ENCODE measurements around the gene APPBP2. TPM values are rescaled to one million over a fixed set of nuclear protein-coding genes. Genes with fewer than 3 reads are reported as not detected.

Gene APPBP2
- polyA plus RNA-seq, 1 of the 3 experiments (the other 2 are of a cell fraction), result 7.6 TPM

DNA sequence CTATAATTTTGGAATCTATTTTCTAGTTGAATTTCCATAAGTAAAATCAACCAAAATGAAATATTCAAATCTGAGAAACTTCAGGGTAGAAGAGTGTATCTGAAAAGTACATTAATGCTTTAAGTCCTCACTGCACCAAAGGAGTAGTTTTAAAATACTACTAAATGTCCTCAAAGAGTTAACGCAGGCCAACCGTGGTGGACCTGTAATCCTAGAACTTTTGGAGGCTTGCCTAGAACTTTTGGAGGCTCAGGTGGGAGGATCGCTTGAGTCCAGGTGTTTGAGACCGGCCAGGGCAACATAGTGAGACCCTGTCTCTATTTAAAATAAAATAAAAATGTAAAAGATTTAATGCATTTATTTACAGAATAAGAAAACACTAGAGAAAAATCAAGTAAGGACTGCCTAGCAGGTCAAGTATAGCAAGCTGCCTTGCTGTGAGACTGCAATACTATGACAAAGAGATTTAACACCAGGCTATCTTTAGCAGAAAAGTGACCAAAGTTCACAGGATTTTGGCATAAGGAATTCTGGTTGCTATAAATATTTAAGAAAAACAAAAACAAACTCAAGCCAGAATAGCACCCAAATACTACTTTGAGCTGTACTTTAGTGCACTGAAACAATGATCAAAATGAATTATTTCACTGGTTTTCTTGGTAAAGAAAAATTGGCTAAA is 62.7 kb downstream of the APPBP2 start:
- Histone ChIP-seq H3K79me2 (ENCODE audit: insufficient read depth) (peaks cover 30% of the 10 kb centered on the region), H3K27ac (ENCODE audit: low read depth in 2 of 2, low read length in 1 of 2) (no peak overlapping the region), H3K9me3 (no peaks in the 10 kb centered on the region), H3K4me2 (no peak overlapping the region), H3K27me3 (ENCODE audit: insufficient read depth) (no peaks in the 10 kb centered on the region), H3K9me2 (no peaks in the 10 kb centered on the region), H3K4me1 (ENCODE audit: control insufficient read depth in 1 of 2, insufficient read depth in 2 of 2, low read depth in 1 of 2, low read length in 1 of 2) (peaks cover 0 to 1% of the 10 kb centered on the region in 2 experiments; a peak in 1 of 4 replicates), H3K9ac (no peak overlapping the region), H3F3A (replicated peaks; ENCODE audit: insufficient read depth) (peaks cover 2% of the 10 kb centered on the region), H2AFZ (ENCODE audit: low read depth) (no peak overlapping the region), H3K36me3 (replicated peaks in 1 of 2; ENCODE audit: control insufficient read depth in 1 of 2, insufficient read depth in 2 of 2, low read length in 1 of 2) (peaks cover 70 to 94% of the 10 kb centered on the region in 2 experiments), H4K20me1 (ENCODE audit: insufficient read depth) (no peaks in the 10 kb centered on the region), H3K4me3 (ENCODE audit: low read depth in 2 of 2, low read length in 1 of 2) (no peak overlapping the region)
- CTCF ChIA-PET, result interaction anchor here (1.2 to 2.1 kb wide), 2 partner anchors 11 to 176 kb away, joined by 3 to 5 read pairs; no protein-coding TSS in a partner anchor
- TF ChIP-seq TEAD4 (IDR thresholded peaks at IDR 0.05; ENCODE audit: borderline replicate concordance, insufficient read depth), result no peak
- POLR2A ChIA-PET, result no interaction called here
- DNase-seq, result no peak
- WGBS (ENCODE audit: low lambda C conversion rate), result 91% methylated on average over 4 of the region's 4 CpGs

DNA sequence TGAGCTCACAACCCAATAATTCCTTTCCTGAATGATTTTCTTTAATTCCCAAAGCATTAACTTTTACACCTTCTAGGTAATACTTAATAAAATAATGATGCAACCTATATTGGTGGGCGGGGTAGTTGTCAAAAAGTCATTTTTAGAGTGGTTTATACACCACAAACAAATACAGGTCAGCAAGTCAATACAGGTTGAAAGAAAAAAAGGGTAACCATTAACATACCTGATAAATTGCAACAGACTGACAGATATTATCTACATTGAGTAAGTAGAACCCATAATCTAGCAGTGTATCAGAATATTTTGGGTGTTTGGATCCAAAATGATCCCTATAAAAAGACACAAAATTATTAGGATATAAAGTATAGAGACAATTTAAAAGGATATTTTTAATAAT is 64.5 kb downstream of the APPBP2 start:
- 96% methylated on average over 1 of the region's 1 CpG for WGBS (ENCODE audit: low lambda C conversion rate)
- TF ChIP-seq, protein P1, sequence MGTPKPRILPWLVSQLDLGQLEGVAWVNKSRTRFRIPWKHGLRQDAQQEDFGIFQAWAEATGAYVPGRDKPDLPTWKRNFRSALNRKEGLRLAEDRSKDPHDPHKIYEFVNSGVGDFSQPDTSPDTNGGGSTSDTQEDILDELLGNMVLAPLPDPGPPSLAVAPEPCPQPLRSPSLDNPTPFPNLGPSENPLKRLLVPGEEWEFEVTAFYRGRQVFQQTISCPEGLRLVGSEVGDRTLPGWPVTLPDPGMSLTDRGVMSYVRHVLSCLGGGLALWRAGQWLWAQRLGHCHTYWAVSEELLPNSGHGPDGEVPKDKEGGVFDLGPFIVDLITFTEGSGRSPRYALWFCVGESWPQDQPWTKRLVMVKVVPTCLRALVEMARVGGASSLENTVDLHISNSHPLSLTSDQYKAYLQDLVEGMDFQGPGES (IDR thresholded peaks at IDR 0.05; ENCODE audit: low read depth, low read length), result no peak
- TF ChIP-seq TCF12 (IDR thresholded peaks at IDR 0.05) (no peak), EZH2phosphoT487 (IDR thresholded peaks at IDR 0.05; ENCODE audit: borderline replicate concordance, low read depth) (no peak), MEF2A (IDR thresholded peaks at IDR 0.05; ENCODE audit: borderline replicate concordance, low read depth) (no peak), EP300 (IDR thresholded peaks at IDR 0.05; ENCODE audit: borderline replicate concordance in 1 of 2, low read depth in 1 of 2, low read length in 1 of 2) (no peak), FOSL2 (IDR thresholded peaks at IDR 0.05; ENCODE audit: borderline replicate concordance, low read depth) (no peak), GATA2 (CRISPR knock-in tag; IDR thresholded peaks at IDR 0.05) (no peak), RXRA (IDR thresholded peaks at IDR 0.05; ENCODE audit: borderline replicate concordance, low read depth) (no peak), NFIC (IDR thresholded peaks at IDR 0.05; ENCODE audit: borderline replicate concordance) (no peak), POLR2AphosphoS5 (IDR thresholded peaks at IDR 0.05; ENCODE audit: low read depth, low read length) (no peak), TEAD4 (IDR thresholded peaks at IDR 0.05; ENCODE audit: borderline replicate concordance, insufficient read depth) (no peak), FOXJ3 (CRISPR knock-in tag; IDR thresholded peaks at IDR 0.05) (no peak), JUND (IDR thresholded peaks at IDR 0.05) (no peak), SMC3 (IDR thresholded peaks at IDR 0.05; ENCODE audit: low read depth, low read length) (no peak), RCOR1 (IDR thresholded peaks at IDR 0.05; ENCODE audit: low read length) (no peak), NRF1 (IDR thresholded peaks at IDR 0.05; ENCODE audit: low read depth, low read length) (no peak)
- TF ChIP-seq, protein P2, sequence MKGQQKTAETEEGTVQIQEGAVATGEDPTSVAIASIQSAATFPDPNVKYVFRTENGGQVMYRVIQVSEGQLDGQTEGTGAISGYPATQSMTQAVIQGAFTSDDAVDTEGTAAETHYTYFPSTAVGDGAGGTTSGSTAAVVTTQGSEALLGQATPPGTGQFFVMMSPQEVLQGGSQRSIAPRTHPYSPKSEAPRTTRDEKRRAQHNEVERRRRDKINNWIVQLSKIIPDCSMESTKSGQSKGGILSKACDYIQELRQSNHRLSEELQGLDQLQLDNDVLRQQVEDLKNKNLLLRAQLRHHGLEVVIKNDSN (IDR thresholded peaks at IDR 0.05; ENCODE audit: borderline replicate concordance, low read depth), result no peak
- TF ChIP-seq, protein P3, sequence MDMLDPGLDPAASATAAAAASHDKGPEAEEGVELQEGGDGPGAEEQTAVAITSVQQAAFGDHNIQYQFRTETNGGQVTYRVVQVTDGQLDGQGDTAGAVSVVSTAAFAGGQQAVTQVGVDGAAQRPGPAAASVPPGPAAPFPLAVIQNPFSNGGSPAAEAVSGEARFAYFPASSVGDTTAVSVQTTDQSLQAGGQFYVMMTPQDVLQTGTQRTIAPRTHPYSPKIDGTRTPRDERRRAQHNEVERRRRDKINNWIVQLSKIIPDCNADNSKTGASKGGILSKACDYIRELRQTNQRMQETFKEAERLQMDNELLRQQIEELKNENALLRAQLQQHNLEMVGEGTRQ (IDR thresholded peaks at IDR 0.05; ENCODE audit: borderline replicate concordance, low read depth, low read length), result no peak
- TF ChIP-seq, protein P4, sequence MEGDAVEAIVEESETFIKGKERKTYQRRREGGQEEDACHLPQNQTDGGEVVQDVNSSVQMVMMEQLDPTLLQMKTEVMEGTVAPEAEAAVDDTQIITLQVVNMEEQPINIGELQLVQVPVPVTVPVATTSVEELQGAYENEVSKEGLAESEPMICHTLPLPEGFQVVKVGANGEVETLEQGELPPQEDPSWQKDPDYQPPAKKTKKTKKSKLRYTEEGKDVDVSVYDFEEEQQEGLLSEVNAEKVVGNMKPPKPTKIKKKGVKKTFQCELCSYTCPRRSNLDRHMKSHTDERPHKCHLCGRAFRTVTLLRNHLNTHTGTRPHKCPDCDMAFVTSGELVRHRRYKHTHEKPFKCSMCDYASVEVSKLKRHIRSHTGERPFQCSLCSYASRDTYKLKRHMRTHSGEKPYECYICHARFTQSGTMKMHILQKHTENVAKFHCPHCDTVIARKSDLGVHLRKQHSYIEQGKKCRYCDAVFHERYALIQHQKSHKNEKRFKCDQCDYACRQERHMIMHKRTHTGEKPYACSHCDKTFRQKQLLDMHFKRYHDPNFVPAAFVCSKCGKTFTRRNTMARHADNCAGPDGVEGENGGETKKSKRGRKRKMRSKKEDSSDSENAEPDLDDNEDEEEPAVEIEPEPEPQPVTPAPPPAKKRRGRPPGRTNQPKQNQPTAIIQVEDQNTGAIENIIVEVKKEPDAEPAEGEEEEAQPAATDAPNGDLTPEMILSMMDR (IDR thresholded peaks at IDR 0.05), result no peak
- H3F3A ChIP-seq (replicated peaks; ENCODE audit: insufficient read depth), result peaks cover 2% of the 10 kb centered on the region
- no peaks in the 10 kb centered on the region for H3K9me2 ChIP-seq
- no peak overlapping the region for H2AFZ ChIP-seq (ENCODE audit: low read depth)
- H3K27me3 ChIP-seq (ENCODE audit: insufficient read depth), result no peaks in the 10 kb centered on the region
- H3K79me2 ChIP-seq (ENCODE audit: insufficient read depth), result peaks cover 17% of the 10 kb centered on the region
- 0 out of 2 replicates have a peak, but pooled peaks cover 9% of the 10 kb centered on the region for H3K9me3 ChIP-seq
- ChIA-PET POLR2A (no interaction called here), CTCF (no interaction called here)
- H4K20me1 ChIP-seq (ENCODE audit: insufficient read depth), result no peaks in the 10 kb centered on the region
- H3K4me1 ChIP-seq (ENCODE audit: control insufficient read depth in 1 of 2, insufficient read depth in 2 of 2, low read depth in 1 of 2, low read length in 1 of 2), result no peaks in the 10 kb centered on the region
- no peak overlapping the region for H3K4me3 ChIP-seq (ENCODE audit: low read depth in 2 of 2, low read length in 1 of 2)
- DNase-seq, result no peak
- no peak overlapping the region for H3K4me2 ChIP-seq
- no peak overlapping the region for H3K9ac ChIP-seq
- H3K36me3 ChIP-seq (replicated peaks in 1 of 2; ENCODE audit: control insufficient read depth in 1 of 2, insufficient read depth in 2 of 2, low read length in 1 of 2), result peaks cover 65 to 94% of the 10 kb centered on the region in 2 experiments
- no peak overlapping the region for H3K27ac ChIP-seq (ENCODE audit: low read depth in 2 of 2, low read length in 1 of 2)
